Measurements from ENCODE around the gene ADAMTS16.

GRCh38 chr5:5316334-5316733 lies 176.2 kb downstream of the ADAMTS16 start:
- no peak for TF ChIP-seq CTCF (IDR thresholded peaks at IDR 0.05)
- TF ChIP-seq POLR2AphosphoS5 (IDR thresholded peaks at IDR 0.05): no peak
